ENCODE data around the gene CLASP1.
"Not testable (repeated sequence)": the region's sequence is repeated elsewhere in the genome, so short reads cannot be mapped to it uniquely, and the experiment has no call there.

CLASP1 gene

DNA sequence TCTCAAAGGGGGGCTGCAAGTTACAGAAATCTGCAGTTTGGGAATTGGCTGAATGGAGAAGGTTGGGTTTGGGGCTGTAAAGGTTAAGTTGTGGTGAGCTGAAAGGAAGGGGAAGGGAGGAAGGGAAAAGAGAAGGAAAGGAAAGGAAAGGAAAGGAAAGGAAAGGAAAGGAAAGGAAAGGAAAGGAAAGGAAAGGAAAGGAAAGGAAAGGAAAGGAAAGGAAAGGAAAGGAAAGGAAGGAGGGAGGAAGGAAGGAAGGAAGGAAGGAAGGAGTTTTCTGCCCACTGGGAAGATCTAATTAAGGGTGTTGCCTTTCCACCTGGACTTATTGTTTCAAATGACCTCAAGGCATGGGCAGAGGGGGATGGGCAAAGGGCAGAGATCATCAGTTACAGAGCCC, 348.1 kb downstream of the CLASP1 start:
- in situ Hi-C loops (cut with MboI; ENCODE audit: low sequenced_read_pairs), result not testable (repeated sequence)

GRCh38 chr2:121298476-121298875, 350.8 kb downstream of the CLASP1 start:
- in situ Hi-C loops (cut with MboI; ENCODE audit: low sequenced_read_pairs), result no loop called here

- in situ Hi-C loops (cut with MboI; ENCODE audit: low sequenced_read_pairs), result not testable (repeated sequence)
These were observed 351.4 kb downstream of the CLASP1 start for GRCh38 chr2:121297866-121298265.

DNA sequence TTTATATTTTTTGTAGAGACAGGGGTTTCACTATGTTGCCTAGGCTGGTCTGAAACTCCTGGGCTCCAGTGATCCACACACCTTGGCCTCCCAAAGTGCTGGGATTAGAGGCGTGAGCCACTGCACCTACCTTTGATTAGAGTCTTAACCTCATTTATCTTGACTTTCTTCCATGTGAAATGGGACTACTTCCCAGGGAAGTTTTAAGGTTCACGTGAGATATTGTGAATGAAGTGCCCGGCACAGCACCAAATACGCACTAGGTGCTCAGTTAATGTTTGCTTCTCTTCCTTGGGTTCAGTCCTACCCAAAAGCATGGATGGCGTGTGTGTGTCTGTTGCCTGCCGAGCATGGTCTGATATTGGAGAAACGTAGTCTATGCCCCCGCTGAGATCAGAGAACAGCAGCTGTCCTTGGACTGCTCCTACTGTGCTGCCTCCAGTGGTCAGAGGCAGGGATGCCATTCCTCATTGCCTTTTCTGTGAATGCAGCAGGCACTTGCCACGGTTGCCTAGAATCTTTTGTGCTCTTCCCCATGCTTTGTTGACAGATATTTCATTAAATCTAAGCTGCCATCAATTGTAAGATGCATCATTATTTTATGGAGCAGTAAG, 351.9 kb downstream of the CLASP1 start:
- in situ Hi-C loops (cut with MboI; ENCODE audit: low sequenced_read_pairs), result no loop called here

GRCh38 chr2:121295911-121296650, 353.2 kb downstream of the CLASP1 start:
- in situ Hi-C loops (cut with MboI; ENCODE audit: low sequenced_read_pairs), result no loop called here

DNA sequence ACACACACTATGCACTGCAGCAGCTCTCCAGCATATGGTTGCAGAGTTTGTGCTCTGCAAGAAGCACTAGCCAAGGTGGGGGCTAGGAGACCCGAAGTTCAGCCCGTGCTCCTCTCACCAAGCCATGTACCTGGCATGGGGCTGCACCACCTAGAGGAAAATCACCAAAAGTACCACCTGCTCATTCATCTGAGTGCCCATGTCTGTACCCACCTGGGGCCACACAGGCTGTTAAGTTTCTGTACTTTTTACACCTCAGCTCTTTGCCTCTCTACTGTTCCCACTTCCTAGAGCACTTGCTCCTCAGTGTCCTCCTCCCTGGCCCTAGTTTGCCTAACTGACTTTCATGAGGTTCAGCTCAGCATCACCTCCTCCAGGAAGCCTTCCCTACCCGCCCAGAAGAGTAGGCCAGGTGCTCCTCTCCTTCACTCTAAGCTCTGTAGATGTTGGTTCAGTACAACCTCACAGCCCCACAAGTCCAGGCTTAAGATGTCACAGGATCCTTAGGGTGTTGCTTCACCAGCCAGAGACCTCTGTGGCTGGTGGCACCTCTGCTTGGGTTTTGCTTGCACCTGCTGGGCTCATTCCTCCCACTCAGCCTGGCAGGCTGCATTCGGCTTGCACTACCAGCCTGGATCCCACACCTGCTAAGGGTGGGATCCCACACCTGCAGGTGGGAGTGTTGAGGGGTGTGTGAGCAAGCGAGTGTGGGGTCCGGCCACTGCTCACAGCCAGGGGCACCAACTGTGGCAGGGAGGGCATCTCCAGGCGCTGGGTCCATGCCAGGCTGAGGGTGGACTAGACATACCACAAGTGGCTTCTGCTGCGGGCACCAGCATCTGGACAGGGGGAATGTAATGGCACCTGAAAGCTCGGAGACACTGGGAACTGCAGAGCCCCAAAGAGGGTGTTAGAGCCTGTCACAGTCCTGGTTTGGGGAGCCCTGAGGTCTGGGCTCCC, 354.1 kb downstream of the CLASP1 start:
- in situ Hi-C loops (cut with MboI; ENCODE audit: low sequenced_read_pairs), result no loop called here

- in situ Hi-C loops (cut with MboI; ENCODE audit: low sequenced_read_pairs), result no loop called here
These were observed 355.6 kb downstream of the CLASP1 start for GRCh38 chr2:121293450-121294325.

GRCh38 chr2:121291251-121291580, 358.0 kb downstream of the CLASP1 start:
- in situ Hi-C loops (cut with MboI; ENCODE audit: low sequenced_read_pairs), result no loop called here

- in situ Hi-C loops (cut with MboI; ENCODE audit: low sequenced_read_pairs), result no loop called here
These were observed 360.0 kb downstream of the CLASP1 start for GRCh38 chr2:121289271-121289670.

- in situ Hi-C loops (cut with MboI; ENCODE audit: low sequenced_read_pairs), result no loop called here
These were observed 360.6 kb downstream of the CLASP1 start for GRCh38 chr2:121288454-121289231.

DNA sequence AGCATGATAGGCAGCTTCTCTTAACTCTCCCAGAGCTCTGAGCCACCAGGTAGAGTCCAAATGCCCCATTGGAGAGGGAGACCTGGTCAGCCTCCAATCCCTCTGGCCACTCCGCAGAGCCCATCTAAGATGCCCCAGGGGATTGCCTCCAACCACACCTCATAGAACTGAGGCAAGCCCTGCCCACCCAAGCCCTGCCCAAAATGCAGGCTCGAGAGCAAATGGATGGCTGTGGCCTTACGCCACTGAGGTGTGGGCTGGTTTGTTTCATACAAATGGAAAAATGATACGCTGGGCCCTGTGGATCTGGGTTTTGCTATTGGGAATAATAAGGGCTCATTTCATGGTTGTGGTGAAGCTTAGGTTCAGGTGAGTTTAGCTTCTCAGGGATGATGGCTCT, 361.3 kb downstream of the CLASP1 start:
- in situ Hi-C loops (cut with MboI; ENCODE audit: low sequenced_read_pairs), result no loop called here
